Upper lobe of right lung (tissue), 1 donor: ENCODE measurements around the gene TEX36. TPM values are rescaled to one million over a fixed set of nuclear protein-coding genes. Genes with fewer than 3 reads are reported as not detected.

Source experiments
- ATAC-seq: fragments of 200-7000 bp; cut with Tn5 transposase; one replicate; pipeline ENCODE4 v1.9.1; 2020; ENCODE audit warnings: mild to moderate bottlenecking, moderate library complexity
- DNase-seq: peaks from one replicate; pipeline ENCODE4 v3.0.0-alpha.2; 2020
- H3K27ac ChIP-seq: fragments of 200-600 bp; one replicate; pipeline ENCODE4 v1.8.0; 2022
- H3K27me3 ChIP-seq: fragments of 200-600 bp; one replicate; pipeline ENCODE4 v1.8.0; 2022; ENCODE audit warnings: mild to moderate bottlenecking
- H3K36me3 ChIP-seq: fragments of 200-600 bp; one replicate; pipeline ENCODE4 v1.8.0; 2022
- H3K4me1 ChIP-seq: fragments of 200-600 bp; one replicate; pipeline ENCODE4 v1.8.0; 2022
- H3K4me3 ChIP-seq: fragments of 200-600 bp; one replicate; pipeline ENCODE4 v1.8.0; 2022; ENCODE audit warnings: mild to moderate bottlenecking
- H3K9me3 ChIP-seq: fragments of 200-600 bp; one replicate; pipeline ENCODE4 v1.8.0; 2022
- intact Hi-C: fragments of 100-400 bp; cut with DNase I; formaldehyde crosslinking; loops from one replicate; pipeline ENCODE4 v1.11.0; 2022
- total RNA-seq: library from RNA; stranded (reverse); fragmentation: NEBNext Ultra II Directional; extraction: Animal tissue kit (Norgen Biotek cat#: 25700); gene quantifications from one replicate; pipeline ENCODE4 v1.2.1, GENCODE V29; 2021
- TF ChIP-seq, protein P1 (sequence below): fragments of 200-600 bp; IDR thresholded peaks from one replicate; pipeline ENCODE4 v1.8.0; 2022; ENCODE audit warnings: antibody characterized with exemption
- donor health status: DM: no; HTN: yes; CAD: no; lungs with severe emphysema.

Gene TEX36
- total RNA-seq, 1 donor from 2014 or later = not detected

DNA sequence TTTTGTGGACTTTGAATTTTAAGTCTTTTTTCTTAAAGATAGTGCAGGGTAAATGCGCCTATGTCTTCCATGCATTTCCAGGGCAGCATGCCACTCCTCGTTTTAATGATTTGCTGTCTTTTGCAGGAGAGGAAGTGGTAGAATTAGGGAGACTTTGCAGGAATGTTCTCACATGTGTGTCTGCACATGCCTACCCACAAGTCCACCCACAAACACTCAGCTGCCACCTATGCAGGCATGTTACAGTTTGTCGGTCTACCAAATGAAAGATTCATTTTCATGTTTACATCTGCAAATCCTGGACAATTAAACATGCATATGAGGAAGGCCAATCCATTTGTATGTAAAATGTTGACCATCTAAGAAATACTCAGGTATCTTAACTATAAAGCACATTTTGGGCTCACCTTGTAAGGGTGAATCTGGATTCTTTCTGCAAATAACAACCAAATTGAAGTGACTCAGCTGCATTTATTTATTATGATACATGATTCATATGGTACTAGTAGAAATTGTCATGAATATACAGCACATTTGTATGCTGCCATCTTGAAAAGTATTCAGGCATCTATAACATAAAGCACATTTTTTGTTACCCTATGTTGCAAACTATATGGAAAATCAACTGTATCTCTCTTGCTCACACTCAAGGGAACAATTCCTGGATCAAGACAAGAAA lies 4.7 kb upstream of the TEX36 start:
- H3K27ac ChIP-seq = no peak overlapping the region
- no peaks in the 10 kb centered on the region for H3K27me3 ChIP-seq
- no peak overlapping the region for H3K4me3 ChIP-seq
- H3K9me3 ChIP-seq = no peaks in the 10 kb centered on the region
- H3K4me1 ChIP-seq = no peaks in the 10 kb centered on the region
- ATAC-seq (no peak), DNase-seq (no peak)
- H3K36me3 ChIP-seq = no peaks in the 10 kb centered on the region
- TF ChIP-seq, protein P1, sequence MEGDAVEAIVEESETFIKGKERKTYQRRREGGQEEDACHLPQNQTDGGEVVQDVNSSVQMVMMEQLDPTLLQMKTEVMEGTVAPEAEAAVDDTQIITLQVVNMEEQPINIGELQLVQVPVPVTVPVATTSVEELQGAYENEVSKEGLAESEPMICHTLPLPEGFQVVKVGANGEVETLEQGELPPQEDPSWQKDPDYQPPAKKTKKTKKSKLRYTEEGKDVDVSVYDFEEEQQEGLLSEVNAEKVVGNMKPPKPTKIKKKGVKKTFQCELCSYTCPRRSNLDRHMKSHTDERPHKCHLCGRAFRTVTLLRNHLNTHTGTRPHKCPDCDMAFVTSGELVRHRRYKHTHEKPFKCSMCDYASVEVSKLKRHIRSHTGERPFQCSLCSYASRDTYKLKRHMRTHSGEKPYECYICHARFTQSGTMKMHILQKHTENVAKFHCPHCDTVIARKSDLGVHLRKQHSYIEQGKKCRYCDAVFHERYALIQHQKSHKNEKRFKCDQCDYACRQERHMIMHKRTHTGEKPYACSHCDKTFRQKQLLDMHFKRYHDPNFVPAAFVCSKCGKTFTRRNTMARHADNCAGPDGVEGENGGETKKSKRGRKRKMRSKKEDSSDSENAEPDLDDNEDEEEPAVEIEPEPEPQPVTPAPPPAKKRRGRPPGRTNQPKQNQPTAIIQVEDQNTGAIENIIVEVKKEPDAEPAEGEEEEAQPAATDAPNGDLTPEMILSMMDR = no peak
- intact Hi-C loops = no loop called here

DNA sequence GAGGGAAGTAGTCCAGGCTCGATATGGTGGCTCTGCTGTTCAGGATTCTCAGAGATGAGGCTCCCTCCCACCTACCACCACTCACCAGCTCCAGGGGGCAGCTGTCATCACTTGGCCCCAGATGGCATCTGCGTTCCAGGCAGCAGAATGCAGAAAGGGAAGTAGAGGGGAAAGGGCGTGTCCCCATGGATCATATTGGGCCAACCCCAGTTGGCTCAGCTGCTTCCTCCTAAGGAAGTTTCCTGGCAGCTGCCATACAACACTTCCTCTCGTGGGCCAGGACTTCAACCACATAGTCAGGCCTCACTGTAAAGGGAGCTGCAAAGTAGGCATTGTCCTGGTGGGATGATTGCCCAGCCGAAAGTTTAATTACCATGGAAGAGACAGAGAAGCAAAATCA lies 1.6 kb upstream of the TEX36 start:
- Histone ChIP-seq H3K4me3 (no peak overlapping the region), H3K27ac (no peak overlapping the region), H3K36me3 (no peaks in the 10 kb centered on the region), H3K4me1 (no peaks in the 10 kb centered on the region), H3K9me3 (no peaks in the 10 kb centered on the region), H3K27me3 (no peaks in the 10 kb centered on the region)
- ATAC-seq (no peak), DNase-seq (no peak)
- intact Hi-C loops = no loop called here
- TF ChIP-seq, protein P1 = no peak

DNA sequence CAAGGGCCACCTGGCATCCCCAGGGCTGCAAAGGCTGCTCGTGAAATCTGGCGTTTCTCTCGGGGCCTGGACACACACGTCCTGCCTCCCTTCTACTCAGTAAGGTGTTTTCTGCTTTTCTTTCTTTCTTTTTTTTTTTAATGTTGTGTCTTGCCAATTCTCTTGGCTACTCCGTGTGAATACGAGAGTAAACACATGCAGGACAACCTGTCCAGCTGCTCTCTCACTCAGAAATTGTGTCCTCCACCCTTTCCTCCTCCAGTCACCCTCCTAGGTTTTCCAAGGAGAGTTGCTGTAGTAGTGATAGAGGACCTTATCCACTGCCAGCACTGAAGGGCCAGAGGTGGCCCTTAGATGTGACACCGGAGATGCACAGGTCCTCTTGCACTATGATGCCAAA lies 858 bp upstream of the TEX36 start:
- Histone ChIP-seq H3K4me3 (no peak overlapping the region), H3K36me3 (no peaks in the 10 kb centered on the region), H3K27ac (no peak overlapping the region), H3K4me1 (no peaks in the 10 kb centered on the region), H3K9me3 (no peaks in the 10 kb centered on the region), H3K27me3 (no peaks in the 10 kb centered on the region)
- no peak for DNase-seq
- intact Hi-C loops = no loop called here
- TF ChIP-seq, protein P1 = no peak
- no peak for ATAC-seq

DNA sequence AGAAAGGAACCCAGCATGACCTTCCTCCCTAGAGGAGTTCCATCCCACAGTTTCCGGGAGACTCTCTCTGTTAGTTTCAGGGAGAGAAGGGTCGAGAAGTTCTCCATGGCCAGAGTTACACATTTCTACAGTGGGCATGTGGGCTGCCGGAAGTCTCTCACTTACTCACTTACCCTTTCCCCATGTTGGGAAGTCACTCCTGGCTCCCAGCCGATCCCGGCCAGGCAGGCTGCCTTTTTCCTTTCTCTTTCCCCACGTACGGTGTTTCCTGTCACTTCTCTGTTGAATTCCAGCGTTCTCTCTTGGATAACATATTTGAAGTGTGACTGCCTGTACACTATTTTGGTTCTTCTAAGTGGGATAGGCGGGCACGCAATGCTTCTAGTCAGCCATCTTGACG lies 3.5 kb downstream of the TEX36 start:
- Histone ChIP-seq H3K4me3 (no peak overlapping the region), H3K27me3 (no peaks in the 10 kb centered on the region), H3K36me3 (no peaks in the 10 kb centered on the region), H3K4me1 (no peaks in the 10 kb centered on the region), H3K9me3 (peaks cover 7% of the 10 kb centered on the region), H3K27ac (no peak overlapping the region)
- intact Hi-C loops = no loop called here
- DNase-seq (no peak), ATAC-seq (no peak)
- TF ChIP-seq, protein P1 = no peak

DNA sequence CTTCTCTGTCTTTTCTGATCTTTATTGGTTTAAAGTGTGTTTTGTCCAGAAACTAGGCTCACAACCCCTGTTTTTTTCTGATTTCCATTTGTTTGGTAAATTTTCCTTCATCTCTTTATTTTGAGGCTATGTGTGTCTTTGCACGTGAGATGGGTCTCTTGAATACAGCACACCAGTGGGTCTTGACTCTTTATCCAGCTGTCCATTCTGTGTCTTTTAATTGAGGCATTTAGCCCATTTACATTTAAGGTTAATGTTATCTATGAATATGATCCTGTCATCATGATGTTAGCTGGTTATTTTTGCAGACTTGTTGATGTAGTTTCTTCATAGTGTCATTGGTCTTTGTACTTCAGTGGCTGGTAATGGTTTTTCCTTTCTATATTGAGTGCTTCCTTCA lies 10.1 kb downstream of the TEX36 start:
- H3K4me3 ChIP-seq = no peak overlapping the region
- intact Hi-C loops = no loop called here
- TF ChIP-seq, protein P1 = no peak
- H3K27me3 ChIP-seq = no peaks in the 10 kb centered on the region
- H3K4me1 ChIP-seq = no peaks in the 10 kb centered on the region
- ATAC-seq (no peak), DNase-seq (no peak)
- no peak overlapping the region for H3K27ac ChIP-seq
- no peaks in the 10 kb centered on the region for H3K36me3 ChIP-seq
- H3K9me3 ChIP-seq = peaks cover 7% of the 10 kb centered on the region

DNA sequence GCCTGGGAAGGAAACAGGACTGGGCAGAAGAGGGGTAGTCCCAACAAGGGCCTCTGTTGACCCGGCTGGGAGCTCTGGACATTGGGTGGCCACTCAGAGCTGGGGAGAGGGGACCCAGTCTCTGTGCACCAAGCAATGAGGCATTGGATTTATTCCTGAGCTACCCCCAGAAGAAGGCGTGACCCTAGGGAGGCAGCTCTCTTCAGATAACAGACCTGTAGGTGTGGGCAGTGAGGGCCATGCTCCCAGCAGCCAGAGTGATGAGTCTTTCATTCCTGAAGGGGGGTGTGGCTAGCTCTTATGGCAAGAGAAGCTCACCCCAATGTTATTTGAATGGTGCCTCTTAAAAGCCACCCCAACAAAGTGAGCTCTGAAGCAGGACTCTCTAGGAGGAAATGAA lies 20.4 kb downstream of the TEX36 start:
- H3K9me3 ChIP-seq = no peaks in the 10 kb centered on the region
- intact Hi-C loops = no loop called here
- H3K27ac ChIP-seq = no peak overlapping the region
- H3K4me3 ChIP-seq = no peak overlapping the region
- DNase-seq (no peak), ATAC-seq (no peak)
- no peaks in the 10 kb centered on the region for H3K27me3 ChIP-seq
- H3K36me3 ChIP-seq = no peaks in the 10 kb centered on the region
- H3K4me1 ChIP-seq = no peaks in the 10 kb centered on the region
- TF ChIP-seq, protein P1 = no peak
